Pancreas (tissue), 10 donors: ENCODE results near the gene ZFR2. TPM values are rescaled to one million over a fixed set of nuclear protein-coding genes. Genes with fewer than 3 reads are reported as not detected.
"Not testable (repeated sequence)": the region's sequence is repeated elsewhere in the genome, so short reads cannot be mapped to it uniquely, and the experiment has no call there.

ENCODE experiments used
- ATAC-seq, 4 donors: fragments of 200-7000 bp; cut with Tn5 transposase; one replicate each; pipeline versions ENCODE4 v1.8.0 to v1.9.1; 2020; ENCODE audit warnings: mild to moderate bottlenecking in 4 of 4, moderate library complexity in 4 of 4
- DNase-seq, 6 donors: peaks; one replicate each; pipeline ENCODE4 v3.0.0-alpha.2; 2020
- FAIRE-seq: peaks from 2 replicates; lab custom pipeline; 2012; peaks lifted over from hg19 to GRCh38; lab: Jason Lieb, UNC
- H3K27ac ChIP-seq, 4 donors: fragments of 200-600 bp; sonication (generic); 1 replicate in 3 of 4; 2 replicates in 1 of 4; pipeline versions ENCODE4 v1.5.0 to v1.8.0; 2020
- H3K27me3 ChIP-seq, 4 donors: fragments of 200-600 bp; one replicate each; pipeline ENCODE4 v1.8.0; 2021
- H3K36me3 ChIP-seq, 3 donors: fragments of 200-600 bp; sonication (generic) in 1 of 3; one replicate each; pipeline versions ENCODE4 v1.5.0 to v1.8.0; 2020 to 2021
- H3K4me1 ChIP-seq, 3 donors: fragments of 200-600 bp; one replicate each; pipeline ENCODE4 v1.8.0; 2021
- H3K4me3 ChIP-seq, 4 donors: fragments of 200-600 bp; sonication (generic) in 2 of 4; one replicate each; pipeline versions ENCODE4 v1.5.0 to v1.8.0; 2020 to 2021
- H3K9me3 ChIP-seq, 4 donors: fragments of 200-600 bp; one replicate each; pipeline ENCODE4 v1.8.0; 2021
- WGBS, 2 donors: extraction: QIAGEN DNeasy Blood & Tissue Kit; methylation state at CpG; one replicate each; pipeline ENCODE4 v1.1.7; 2013; 5-methylcytosine and 5-hydroxymethylcytosine counted together
- intact Hi-C, 3 donors: fragments of 100-400 bp; cut with DNase I; formaldehyde crosslinking; loops; one replicate each; pipeline versions ENCODE4 v1.11.1 to v1.14.2; 2022
- polyA plus RNA-seq, 2 donors: library from polyadenylated mRNA; stranded (reverse); fragments of 200-250 nt; gene quantifications; one replicate each; pipeline ENCODE4 v1.2.3, GENCODE V29; 2013
- total RNA-seq, 6 donors: library from RNA; stranded (reverse); fragmentation: NEBNext Ultra II Directional in 4 of 6; extraction: Animal tissue kit (Norgen Biotek cat#: 25700) in 4 of 6; gene quantifications; one replicate each; pipeline versions ENCODE4 v1.2.1 to v1.2.4, GENCODE V29; 2021 to 2023
- TF ChIP-seq, protein P1 (sequence below), 4 donors: fragments of 200-600 bp; sonication (generic) in 3 of 4; IDR thresholded peaks; one replicate each; pipeline versions ENCODE4 v1.5.0 to v1.8.0; 2021; ENCODE audit warnings: antibody characterized with exemption in 4 of 4
- donor health status: healthy with polysubstance abuse.
- donor health status: DM: no; HTN: no; CAD: no; lungs with moderate emphysema.
- donor health status: DM: no; HTN: no; CAD: no.
- donor health status: control.
- donor health status: control.
- donor health status: Bipolar disorder and iron deficiency.
- donor health status: DM: yes; HTN: yes; CAD: no.
- donor health status: DM: no; HTN: no; CAD: no.
- donor health status: DM: no; HTN: no; CAD: no.
- donor health status: DM: yes; HTN: yes; CAD: no.

Gene ZFR2
- total and polyA plus RNA-seq, 8 donors: 0.06 to 3.1 (median 0.34) TPM; not detected in 2

DNA sequence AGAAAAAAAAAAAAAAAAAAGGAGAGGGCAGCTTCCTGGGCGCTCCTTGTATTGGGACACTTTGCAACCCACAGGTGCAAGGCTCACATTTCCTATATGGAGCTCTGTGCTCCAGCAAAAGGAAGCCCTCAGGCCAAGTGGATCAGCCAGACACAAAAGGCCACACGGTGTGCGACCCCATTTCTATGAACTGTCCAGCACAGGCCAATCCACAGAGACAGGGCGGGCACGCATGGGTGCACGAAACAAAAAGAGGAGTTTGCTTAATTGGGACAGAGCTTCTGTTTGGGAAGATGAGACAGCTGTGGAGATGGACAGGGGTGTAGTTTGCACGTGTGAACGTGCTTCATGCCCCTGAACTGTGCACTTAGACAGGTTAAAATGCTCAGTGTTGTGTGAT lies 51.1 kb downstream of the ZFR2 start:
- no peak overlapping the region for H3K4me3 ChIP-seq
- ATAC-seq: no peak
- WGBS, 2 donors: 73 to 81% methylated on average over 8 of the region's 8 CpGs
- H3K4me1 ChIP-seq: no peaks in the 10 kb centered on the region
- FAIRE-seq: no peak
- H3K27me3 ChIP-seq: no peaks in the 10 kb centered on the region
- H3K27ac ChIP-seq: no peak overlapping the region
- H3K9me3 ChIP-seq: no peaks in the 10 kb centered on the region
- no peaks in the 10 kb centered on the region for H3K36me3 ChIP-seq
- TF ChIP-seq, protein P1, sequence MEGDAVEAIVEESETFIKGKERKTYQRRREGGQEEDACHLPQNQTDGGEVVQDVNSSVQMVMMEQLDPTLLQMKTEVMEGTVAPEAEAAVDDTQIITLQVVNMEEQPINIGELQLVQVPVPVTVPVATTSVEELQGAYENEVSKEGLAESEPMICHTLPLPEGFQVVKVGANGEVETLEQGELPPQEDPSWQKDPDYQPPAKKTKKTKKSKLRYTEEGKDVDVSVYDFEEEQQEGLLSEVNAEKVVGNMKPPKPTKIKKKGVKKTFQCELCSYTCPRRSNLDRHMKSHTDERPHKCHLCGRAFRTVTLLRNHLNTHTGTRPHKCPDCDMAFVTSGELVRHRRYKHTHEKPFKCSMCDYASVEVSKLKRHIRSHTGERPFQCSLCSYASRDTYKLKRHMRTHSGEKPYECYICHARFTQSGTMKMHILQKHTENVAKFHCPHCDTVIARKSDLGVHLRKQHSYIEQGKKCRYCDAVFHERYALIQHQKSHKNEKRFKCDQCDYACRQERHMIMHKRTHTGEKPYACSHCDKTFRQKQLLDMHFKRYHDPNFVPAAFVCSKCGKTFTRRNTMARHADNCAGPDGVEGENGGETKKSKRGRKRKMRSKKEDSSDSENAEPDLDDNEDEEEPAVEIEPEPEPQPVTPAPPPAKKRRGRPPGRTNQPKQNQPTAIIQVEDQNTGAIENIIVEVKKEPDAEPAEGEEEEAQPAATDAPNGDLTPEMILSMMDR (IDR thresholded peaks at IDR 0.05): no peak
- DNase-seq: no peak
- intact Hi-C loops: loop anchor here in 1 of 3 donors (10.0 kb wide), 1 partner anchor 143 kb away; no protein-coding TSS in a partner anchor

DNA sequence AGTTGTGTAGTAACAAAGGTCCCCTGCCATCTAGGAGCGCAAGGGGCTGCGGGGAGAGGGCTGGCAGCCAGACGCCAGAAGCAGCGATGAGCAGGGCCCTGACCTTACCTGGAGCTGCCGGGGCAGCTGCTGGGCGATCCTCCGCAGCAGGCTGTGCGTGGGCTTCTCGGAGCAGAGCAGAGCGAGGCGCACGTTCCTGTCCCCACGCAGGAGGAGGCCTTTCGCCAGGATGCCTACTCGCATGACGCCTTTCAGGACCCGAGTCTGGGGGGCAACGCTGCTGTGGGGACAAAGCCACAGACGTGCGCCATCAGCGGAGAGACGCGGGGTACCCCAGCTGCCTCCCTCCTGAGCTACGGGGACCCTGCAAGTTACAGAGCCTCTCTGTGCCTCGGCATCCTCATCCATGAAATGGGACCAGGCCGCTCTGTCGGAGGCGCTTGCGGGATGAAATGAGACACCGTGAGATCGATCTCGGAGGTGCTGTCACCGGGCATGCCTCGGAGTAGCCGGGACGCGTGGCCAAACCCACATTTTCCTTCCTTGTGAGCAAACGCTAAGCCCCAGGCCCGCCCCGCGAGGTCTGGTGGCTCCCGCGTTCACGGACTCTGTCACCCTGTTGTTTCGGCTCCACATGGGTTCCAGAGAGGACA lies 52.1 kb downstream of the ZFR2 start:
- 76 to 86% methylated on average over 45 of the region's 45 CpGs for WGBS, 2 donors
- intact Hi-C loops: loop anchor here in 1 of 3 donors (10.0 kb wide), 1 partner anchor 142 kb away; no protein-coding TSS in a partner anchor
- no peak for FAIRE-seq
- H3K27ac ChIP-seq: no peak overlapping the region
- no peaks in the 10 kb centered on the region for H3K27me3 ChIP-seq
- no peak for ATAC-seq
- DNase-seq: no peak
- no peaks in the 10 kb centered on the region for H3K36me3 ChIP-seq
- TF ChIP-seq, protein P1 (IDR thresholded peaks at IDR 0.05): no peak
- H3K4me1 ChIP-seq: no peaks in the 10 kb centered on the region
- no peak overlapping the region for H3K4me3 ChIP-seq
- no peaks in the 10 kb centered on the region for H3K9me3 ChIP-seq

DNA sequence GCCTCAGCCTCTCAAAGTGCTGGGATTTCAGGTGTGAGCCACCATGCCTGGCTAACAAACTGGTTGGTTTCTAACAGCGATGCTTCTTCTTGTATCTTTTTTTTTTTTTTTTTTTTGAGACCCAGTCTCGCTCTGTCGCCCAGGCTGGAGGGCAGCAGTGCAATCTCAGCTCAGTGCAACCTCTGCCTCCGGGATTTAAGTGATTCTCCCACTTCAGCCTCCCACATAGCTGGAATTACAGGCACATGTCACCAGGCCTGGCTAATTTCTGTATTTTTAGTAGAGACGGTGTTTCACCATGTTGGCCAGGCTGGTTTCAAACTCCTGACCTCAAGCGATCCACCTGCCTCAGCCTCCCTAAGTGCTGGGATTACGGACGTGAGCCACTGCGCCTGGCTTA lies 52.7 kb downstream of the ZFR2 start:
- not testable (repeated sequence) for H3K9me3 ChIP-seq
- WGBS, 2 donors: 88% methylated on average over 9 of the region's 9 CpGs

DNA sequence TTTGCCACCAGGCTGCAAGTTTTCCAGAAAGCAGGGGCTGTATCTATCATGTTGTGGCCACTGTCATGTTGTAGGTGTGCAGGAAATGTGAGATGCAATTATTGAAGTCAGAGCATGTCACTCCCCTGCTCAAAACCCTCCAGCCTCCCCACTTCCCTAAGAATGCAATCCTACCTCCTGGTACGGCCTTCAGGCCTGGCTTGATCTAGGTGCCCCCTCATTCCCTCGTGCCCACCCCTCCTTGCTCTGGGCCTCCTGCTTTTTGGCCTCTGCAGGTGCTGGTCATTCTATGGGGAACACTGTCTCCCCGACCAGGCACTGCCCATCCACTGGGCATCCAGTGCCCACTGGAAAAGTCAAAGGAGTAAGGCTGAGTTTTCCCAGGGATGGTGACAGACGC lies 54.2 kb downstream of the ZFR2 start:
- Histone ChIP-seq H3K27me3 (no peaks in the 10 kb centered on the region), H3K4me1 (no peaks in the 10 kb centered on the region), H3K4me3 (no peak overlapping the region), H3K27ac (no peak overlapping the region), H3K9me3 (no peaks in the 10 kb centered on the region), H3K36me3 (no peaks in the 10 kb centered on the region)
- WGBS, 2 donors: 84 to 94% methylated on average over 4 of the region's 4 CpGs
- FAIRE-seq (no peak), DNase-seq (no peak), ATAC-seq (no peak)
- intact Hi-C loops: loop anchor here in 1 of 3 donors (10.0 kb wide), 1 partner anchor 140 kb away; no protein-coding TSS in a partner anchor
- TF ChIP-seq, protein P1 (IDR thresholded peaks at IDR 0.05): no peak

More for the DNA sequence above, 52.7 kb downstream of the ZFR2 start:
- not testable (repeated sequence) for FAIRE-seq, DNase-seq, H3K27ac ChIP-seq, H3K4me1 ChIP-seq, H3K36me3 ChIP-seq, H3K27me3 ChIP-seq, H3K4me3 ChIP-seq, ATAC-seq
- intact Hi-C loops: loop anchor here in 1 of 3 donors (10.0 kb wide), 1 partner anchor 141 kb away; no protein-coding TSS in a partner anchor

DNA sequence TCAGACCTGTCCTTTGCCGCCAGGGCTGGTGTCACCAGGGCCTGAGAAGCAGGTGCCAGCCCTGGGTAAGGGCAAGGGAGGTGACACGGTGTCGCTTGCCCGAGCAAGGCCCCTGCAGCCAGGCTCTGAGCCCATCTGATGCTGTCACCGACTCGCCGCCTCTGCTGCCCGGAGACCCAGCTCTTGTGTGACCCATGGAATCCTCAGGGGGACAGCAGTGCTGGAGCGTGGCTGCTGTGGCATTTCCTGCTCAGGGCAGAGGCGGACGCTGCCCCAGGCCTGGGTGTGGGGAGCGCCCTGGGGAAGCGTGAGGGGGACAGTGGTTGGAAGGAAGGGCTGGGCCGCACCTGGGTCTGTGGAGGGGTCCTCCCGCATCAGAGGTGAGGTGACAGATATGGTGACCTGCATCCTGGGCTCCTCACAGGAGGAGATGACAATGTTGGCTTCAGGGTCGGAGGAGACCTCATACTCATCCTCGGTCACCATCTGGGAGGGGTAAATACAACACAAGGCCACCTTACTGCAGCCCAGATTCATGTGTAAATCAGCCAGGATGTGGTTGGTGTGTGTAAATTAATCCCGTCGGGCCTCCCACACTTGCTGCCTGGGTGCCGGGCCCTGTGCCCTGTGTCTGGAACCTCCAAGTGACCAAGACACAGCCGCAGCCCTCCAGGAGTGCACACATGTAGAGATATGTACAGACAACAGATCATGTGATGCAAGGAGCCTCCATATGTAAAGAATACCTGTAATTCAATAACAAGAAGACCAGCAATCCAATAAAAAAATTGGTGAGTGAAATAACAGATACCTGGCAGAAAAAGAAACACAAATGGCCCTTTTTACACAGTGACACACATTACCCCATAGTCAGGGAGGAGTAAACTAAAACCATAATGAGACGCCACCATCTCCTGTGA lies 55.1 kb downstream of the ZFR2 start:
- Histone ChIP-seq H3K4me1 (no peaks in the 10 kb centered on the region), H3K27me3 (no peaks in the 10 kb centered on the region), H3K36me3 (no peaks in the 10 kb centered on the region), H3K4me3 (no peak overlapping the region), H3K9me3 (no peaks in the 10 kb centered on the region), H3K27ac (no peak overlapping the region)
- TF ChIP-seq, protein P1 (IDR thresholded peaks at IDR 0.05): no peak
- DNase-seq (no peak), FAIRE-seq (no peak), ATAC-seq (no peak)
- intact Hi-C loops: loop anchor here in 1 of 3 donors (10.0 kb wide), 1 partner anchor 139 kb away; no protein-coding TSS in a partner anchor
- 80 to 87% methylated on average over 22 of the region's 22 CpGs for WGBS, 2 donors
